H4 (cell line): ENCODE measurements around the gene TRIM65. TPM values are rescaled to one million over a fixed set of nuclear protein-coding genes. Genes with fewer than 3 reads are reported as not detected.
"Not testable (repeated sequence)": the region's sequence is repeated elsewhere in the genome, so short reads cannot be mapped to it uniquely, and the experiment has no call there.

Experiments
- DNase-seq: peaks from one replicate; pipeline ENCODE4 v3.0.0-alpha.2; 2015; ENCODE audit warnings: low spot score
- total RNA-seq: library from RNA; depleted of rRNA; stranded (reverse); fragments of >200 nt; shearing (Covaris generic); gene quantifications from 2 replicates; pipeline ENCODE4 v1.2.3, GENCODE V29; 2014

TRIM65 gene
- total RNA-seq, 1 experiment from 2014 or later, result 10.5 TPM

DNA sequence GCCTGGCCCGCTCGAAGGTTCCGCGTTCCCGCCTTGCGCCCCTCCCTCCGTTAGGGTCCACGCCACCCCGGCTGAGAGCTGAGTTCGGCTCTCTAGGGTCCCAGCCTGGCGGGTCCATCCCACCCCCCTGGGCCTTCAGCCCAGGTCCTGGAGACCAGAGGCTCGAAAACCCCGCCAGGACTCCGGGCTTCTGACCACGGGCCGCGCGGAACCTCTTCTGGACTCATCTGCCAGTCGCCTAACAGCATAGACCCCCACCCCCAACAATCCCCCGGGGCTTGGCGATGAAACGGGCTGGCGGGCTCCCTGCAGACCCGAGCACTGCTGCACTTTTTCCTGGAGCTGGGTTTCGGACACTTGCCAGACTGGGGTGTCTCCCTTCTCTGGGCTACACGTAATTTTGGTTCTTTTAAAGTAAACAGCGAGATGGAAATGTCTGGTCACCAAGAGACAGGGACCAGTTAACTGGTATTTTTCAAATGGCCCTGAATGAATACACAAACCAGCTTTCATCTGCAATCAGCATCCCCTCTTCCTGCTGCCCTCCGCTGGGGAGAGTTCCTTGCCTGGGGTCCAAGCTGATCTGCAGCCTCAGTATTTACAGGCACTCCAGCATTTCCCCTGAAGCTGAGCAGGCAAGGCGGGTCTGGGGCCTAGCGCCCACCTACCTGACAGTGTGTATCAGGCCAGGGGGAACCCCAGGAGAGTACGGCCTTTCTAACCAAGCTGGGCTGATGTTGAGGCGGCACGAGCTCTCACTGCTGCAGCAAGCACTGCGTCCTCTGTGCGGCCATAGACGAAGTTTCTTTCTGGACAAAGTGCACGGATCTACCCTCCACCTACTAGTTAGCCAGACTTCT is 639 bp upstream of the TRIM65 start:
- DNase-seq, result no peak

DNA sequence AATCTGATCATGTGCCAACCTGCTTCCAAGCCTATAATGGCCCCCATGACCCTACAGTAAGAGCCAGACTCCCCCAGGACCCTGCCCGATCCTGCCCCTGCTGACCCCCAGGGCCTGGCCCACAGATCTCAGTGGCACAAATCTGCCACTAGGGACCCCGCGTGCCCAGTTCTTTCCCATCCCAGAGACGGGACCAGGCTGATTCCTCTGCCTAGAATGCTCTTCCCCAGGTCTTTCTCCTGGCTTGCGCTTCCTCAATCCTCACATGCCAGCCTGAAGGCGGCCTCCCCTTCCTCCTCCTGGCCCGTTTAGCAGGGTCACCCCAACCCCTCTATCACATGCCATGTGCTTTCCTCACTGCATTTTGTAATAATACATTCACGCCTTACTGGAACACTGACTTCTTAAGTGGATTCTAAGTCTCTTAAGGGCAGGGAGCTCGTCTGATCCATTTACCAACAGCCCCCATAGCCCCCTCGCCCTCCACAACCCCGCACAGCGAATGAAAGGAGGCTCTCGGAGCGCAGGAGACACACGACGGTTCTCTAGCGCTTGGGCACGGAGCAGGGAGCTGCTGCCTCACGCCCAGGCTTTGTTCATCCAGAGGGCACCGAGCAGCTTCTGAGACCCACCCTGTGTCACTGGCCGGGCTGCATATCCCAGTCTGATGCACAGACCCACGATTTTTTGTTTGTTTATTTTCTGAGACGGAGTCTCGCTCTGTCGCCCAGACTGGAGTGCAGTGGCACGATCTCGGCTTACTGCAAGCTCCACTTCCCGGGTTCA is 1.2 kb downstream of the TRIM65 start:
- DNase-seq, result no peak

DNA sequence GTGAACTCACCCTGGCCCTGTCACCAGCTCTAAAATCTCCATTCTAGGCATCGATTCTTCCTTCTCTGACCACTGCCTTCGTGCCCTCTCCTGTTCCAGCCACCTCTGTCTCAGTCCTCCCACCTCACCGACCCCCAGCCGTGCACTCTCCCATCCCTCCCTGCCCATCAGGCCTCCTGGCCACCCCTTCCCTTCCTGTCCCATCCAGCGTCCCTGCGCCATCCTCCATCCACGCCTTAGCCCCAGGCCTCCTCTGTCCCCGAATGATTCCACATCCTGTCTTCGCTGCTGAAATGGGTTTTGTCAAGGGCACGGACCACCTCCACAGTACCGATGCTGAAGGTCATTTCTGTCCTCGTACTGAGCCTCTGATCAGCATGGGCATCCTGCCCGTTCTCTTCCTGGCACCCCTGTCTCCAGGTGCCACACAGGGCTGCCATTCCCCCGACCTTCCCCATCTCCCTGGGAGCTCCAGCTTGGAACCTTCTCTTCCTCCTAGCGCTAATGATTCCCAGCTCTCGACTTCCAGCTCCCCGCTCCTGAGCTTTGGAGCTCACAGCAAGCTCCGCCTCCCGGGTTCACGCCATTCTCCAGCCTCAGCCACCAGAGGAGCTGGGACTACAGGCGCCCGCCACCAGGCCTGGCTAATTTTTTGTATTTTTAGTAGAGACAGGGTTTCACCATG is 2.6 kb downstream of the TRIM65 start:
- DNase-seq, result no peak

DNA sequence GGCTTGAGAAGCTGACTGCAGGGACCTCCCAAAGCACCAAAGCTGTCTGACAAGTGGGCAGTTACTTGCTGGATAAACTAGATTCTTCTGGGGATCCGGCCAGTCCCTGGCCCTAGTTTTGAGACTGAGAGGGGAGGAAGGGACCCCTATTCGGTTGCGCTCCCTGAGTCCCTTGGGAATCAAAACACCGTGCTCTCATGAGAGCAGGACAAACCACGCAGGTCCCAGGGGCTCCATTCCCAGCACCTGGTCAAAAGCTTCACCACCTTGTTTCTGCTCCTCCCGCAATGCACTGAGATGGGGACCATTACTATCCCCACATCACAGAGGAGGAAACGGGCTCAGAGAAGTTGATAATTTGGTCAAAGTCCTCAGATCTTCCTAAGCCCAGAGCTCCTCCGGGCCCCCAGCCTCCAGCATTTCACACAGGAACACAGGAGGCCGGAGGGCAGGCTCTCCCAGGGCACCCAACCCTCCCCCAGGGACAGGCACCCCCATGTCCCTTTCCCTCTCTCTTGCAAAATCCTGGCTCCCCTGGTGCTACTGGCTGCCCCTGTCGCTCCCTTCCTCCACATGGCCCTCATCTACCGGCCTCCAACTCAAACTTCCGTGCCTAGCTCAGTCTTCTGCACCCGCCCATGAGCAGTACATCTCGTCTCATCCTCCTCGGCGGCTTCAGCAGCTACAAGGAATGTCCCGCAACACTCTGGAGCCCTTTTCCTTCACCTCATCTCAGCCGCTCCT is 3.3 kb downstream of the TRIM65 start:
- DNase-seq, result no peak

DNA sequence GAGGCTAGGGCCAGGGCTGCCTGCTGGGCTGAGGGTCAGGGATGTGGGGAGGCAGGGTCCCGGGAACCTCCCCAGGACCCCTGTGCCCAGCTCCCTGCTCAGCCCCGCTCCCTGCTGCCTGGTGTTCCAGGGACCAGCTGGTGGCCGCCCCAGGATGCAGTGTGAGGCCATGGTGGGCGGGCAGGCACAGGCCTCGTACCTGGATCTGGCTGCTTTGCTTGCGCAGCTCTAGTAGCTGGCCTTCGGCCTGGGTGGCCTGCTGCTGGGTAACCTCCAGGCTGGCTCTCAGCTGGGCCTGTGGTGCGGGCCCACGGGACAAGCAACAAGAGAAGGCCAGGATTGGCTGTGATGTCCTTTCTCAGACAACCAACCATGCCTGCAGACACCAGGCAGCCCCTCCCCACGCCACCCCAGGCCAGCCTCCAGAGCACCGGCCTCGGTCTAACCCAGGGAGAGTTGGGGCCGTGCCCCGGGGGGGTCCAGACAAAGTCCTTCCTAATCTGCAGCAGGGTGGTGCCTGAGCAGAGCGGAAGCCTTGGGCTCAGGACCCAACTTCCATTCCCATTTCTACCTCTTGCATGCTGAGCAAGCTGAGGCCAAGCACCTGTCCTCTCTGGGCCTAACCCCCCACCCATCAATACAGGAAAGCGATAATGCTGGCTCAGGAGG is 4.1 kb downstream of the TRIM65 start:
- no peak for DNase-seq

DNA sequence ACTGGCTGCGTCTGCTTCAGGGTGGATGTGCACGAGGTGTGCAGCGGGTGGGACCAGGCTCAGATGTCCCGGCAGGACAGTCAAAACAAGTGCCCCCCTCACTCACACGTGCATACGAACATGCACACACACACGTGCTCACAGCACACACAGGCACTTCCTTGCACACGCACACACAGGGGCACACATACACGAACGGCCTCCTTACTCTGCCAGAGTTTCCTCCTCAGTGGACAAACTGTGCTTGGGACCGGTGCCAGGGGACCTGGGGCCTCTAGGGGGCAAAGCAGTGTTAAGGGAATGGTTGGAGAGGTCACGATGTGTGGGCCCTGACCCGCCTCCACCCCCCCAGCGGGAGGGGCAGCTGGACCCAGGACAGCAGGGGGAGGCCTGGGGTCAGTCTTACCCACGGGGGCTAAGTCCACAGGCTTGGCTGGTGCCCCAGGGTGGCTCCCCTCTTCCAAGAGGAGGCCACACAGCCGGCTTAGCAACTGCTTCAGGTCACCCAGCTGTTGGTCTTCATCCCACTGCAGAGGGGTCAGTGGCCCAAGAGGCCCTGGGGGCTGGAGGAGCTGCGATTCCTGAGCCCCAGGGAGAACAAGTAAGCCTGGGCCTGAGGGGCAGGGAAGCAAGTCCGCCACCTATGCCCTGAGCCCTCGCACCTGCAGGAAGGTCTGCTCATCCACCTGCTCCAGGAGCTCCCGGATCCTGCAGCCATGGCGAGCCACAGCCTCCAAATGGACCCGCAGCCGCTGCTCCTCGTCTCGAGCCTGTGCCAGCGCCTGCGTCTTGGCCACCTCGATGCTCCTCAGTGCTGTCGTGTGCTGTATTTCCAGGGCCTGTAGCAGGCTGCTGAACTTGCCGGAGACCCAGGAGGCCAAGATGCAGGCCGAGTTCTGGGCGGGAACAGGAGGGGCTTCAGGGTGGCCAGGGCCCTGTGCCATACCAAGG is 4.9 kb downstream of the TRIM65 start:
- DNase-seq, result no peak

DNA sequence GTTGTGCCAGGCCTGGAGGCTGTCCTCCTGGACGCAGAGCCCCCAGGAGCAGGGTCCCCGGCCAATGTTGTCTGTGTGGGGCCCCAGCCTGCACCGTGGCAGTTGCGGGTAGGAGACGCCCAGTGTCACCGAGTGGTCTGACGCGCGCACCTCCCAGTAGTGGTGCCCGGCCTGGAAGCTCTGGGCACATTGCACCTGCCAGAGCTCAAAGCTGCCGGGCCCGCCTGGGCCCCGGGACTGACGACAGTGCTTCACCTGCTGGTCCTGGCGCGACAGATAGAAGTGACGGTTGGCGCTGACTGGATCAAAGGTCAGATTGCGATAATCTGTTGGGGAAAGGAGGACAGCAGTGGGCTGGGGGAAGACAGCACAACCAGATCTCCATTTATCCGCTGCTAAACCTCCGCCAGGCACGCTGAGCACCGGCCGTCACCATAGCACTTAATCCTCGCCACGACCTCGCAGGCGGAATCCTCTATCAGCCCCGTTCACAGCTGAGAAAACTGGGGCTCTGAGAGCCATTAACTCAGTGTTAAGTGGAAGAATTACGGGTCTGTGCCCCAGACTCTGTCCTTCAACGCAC is 5.6 kb downstream of the TRIM65 start:
- DNase-seq, result no peak

DNA sequence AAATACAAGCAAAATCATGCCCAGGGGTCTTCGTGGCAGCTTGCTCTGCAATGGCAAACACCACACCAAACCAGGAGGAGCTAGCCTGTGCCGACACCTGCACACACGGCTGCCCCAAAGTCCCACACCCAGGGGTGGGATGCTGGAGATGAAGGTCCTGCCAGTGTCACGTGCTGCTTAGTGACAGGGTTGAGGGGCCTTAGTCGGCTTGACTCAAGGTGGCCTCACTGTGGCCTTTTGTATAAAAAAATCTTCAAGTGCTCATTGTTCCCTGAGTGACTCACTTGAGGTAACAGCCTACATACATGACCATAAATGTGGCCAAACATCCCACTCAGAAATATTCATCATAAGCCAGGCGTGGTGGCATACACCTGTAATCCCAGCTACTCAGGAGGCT is 7.3 kb downstream of the TRIM65 start:
- no peak for DNase-seq

DNA sequence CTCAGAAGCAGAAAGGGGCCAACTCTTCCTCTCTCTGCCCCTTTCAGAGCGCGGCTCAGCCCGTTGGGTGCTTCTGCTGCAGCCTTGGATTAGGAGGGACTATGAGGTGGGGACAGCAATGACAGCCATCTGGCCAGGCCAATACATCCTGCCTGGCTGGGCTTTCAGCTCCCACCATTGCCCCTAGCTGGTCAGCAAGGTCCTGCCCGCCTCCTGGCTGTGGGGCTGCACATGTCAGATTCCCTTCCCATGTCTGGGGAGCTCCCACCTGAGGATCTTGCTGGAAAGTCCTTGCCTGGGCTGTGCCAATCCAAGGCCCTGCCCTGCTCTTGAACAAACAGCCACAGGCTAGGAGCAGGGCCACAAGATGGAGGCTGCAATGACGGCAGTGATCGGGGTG is 8.3 kb downstream of the TRIM65 start:
- no peak for DNase-seq

DNA sequence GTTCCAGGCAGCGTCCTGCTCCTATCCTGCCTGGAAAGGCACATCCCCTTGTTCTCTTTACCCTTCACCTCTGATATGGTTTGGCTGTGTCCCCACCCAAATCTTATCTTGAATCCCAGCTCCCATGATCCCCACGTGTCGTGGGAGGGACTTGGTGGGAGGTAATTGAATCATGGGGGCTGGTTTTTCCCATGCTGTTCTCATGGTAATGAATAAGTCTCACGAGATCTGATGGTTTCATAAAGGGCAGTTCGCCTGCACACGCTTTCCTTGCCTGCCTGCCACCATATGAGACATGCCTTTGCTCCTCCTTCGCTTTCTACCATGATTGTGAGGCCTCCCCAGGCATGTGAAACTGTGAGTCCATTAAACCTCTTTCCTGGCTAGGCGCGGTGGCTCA is 10.9 kb downstream of the TRIM65 start:
- DNase-seq, result not testable (repeated sequence)

DNA sequence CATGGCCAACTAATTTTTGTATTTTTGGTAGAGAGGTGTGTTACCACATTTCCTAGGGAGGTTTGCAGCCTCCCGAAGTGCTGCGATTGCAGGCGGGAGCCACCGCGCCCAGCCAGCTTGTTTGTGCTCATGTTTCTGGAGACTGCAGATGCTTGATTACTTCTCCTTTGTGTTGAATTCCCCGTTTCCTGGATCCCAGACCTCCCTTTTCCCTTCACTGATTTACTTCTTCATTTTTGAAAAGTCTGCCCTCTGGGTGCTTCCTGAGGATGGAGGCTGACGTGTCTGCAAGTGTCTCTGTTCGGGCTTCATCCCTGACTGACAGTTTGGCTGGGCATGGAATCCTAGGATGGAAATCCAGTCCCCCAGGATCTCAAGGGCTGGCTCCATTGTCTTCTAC is 11.3 kb downstream of the TRIM65 start:
- no peak for DNase-seq

DNA sequence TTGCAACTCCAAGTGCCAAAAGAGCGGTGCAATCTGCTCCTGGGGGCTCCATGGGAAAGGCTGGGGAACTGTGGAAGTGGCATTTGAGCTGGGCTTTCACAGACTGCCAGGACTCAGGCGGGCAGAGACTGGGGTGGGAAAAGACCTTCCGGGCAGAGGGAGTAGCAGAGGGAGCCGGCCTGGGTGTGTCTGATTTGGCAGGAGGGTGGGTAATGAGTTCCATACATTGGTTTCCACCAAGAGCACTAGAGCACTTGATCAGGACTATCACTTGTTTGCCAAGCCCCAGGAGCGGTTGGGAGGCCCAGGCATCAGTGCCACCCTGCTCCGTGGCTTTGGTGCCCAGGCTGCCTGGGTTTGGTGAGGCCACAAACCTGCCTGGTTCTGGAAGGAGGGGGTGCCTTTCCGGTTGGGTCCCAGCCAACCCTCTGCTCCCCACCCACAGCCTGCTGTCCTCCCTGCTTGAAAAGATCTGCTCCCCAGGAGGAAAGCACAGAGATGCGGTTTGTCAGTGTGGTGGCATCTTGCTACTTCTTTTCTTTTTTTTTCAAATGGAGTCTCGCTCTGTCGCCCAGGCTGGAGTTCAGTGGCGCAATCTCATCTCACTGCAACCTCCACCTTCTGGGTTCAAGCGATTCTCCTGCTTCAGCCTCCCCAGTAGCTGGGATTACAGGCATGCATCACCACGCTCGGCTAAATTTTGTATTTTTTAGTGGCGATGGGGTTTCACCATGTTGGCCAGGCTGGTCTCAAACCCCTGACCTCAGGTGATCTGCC is 14.9 kb downstream of the TRIM65 start:
- DNase-seq, result no peak

DNA sequence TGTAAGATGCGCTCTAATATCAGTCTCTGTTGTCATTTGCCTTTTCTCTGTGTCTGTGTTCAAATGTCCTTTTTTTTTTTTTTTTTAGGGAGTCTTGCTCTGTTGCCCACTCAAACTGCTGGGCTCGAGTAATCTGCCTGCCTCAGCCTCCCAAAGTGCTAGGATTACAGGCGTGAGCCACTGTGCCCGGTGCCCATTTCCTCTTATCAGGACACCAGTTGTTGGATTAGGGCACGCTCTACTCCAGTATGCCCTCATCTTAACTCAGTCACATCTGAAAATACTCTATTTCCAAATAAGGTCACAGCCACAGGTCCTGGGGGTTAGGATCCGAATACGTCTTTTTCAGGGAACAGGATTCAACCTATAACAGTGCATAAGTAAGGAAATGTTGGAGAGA is 16.5 kb downstream of the TRIM65 start:
- no peak for DNase-seq

DNA sequence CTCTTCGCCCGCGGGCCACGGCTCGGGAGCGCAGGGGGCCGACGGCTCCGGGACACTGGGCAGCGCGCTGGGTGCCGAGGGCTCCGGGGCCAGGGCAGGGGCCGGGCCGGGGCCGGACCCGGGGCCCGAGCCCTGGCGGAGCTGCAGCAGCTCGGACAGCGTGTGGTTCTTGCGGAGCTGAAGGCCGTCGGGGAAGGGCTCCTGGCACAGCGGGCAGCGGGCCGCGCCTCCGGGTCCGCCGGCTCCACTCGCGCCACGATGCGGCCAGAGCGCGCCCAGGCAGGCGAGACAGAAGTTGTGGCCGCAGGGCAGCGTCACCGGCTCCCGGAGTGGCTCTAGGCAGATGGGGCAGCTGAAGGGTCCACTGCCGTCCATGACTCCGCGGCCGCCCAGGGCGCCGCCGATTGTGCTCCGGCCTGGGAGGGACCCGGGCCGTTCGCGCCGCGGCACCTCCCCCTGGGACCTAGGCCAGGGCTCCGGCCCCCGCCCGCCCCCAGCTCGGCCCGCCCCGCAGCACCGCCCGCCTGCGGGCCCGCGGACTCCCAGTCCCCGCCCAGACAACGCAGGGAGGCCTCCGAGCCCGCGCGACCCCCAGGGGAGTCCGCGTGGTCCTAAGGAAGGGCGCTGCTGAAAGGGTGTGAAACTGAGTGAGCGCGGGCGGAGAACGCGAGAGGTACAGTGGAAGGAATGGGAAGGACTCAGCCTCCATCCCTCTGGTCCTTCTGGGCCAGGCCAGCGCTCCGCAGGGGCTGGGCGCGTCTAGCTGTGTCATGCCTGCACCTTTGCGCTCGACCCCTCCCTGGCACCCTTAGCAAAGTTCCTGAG is 18.4 kb downstream of the TRIM65 start, which contains the start of gene TRIM47:
Gene TRIM47, minus strand, starts transcription at position 408 of the 825 bp plus-strand sequence. Its CDS starts 33 bp downstream, at position 375.
- no peak for DNase-seq

DNA sequence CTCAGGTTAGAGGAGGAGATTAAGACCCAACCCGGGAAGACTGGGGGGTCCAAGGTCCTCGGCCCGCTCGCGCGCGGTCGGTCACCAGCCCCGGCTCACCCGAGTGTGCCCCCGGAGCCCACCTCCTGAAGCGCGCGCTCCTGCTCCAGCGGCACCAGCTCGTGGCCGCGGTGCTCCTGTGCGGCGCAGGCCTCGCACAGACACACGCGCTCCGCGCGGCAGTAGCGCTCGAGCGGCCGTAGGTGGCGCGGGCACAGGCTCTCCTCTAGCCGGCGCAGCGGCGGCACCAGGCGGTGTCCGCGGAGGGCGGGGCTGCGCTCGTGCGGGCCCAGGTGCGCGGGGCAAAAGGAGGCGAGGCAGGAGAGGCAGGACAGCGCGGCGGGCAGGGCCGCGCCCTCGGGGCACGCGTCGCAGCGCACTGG is 19.0 kb downstream of the TRIM65 start:
- peak; percentile 73 for DNase-seq

DNA sequence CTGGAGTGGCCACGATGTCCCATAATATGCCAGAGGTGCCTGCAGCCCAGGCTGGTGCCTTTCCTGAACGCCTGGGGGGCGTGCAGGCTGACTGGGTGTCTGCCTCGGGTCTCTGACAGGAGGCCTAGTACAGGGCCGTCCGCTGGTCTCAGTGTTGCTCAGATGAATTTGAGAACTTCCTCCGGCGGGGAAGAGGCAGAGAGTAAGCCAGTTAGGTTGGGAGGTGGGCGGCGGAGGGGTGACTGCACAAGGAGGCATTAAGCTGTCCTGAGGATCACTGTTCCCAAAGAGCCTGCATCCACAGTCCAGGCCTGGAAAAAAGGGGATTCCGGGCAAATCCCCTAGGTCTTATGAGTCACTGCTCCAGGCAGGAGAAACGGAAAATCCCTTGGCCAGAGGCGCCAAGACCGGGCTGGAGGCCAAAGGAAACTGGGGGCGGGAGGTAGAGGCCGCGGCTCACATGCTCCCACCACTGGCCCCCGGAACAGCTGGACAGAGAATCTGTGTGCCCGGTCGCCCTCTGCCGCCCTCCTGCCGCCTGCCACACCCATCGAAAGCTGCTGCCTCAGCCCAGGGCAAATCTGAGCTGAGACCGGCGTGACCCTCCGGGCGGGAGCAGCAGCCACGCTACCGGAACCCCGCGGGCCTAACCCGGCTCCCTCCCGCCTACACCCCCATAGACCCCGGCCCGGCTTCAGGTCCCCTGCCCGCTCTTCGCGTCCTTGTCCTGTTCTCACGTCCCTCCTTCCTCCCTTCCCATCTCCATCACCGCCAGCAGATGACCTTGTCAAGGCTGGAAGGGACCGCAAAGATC is 19.6 kb downstream of the TRIM65 start:
- peak; percentile 91 for DNase-seq
